GM12874 (cell line): ENCODE results near the gene SHISAL1.

ENCODE experiments used
- CTCF ChIP-seq: IDR thresholded peaks from 2 replicates; pipeline ENCODE4 v1.5.1; 2011; ENCODE audit warnings: low read depth, mild to moderate bottlenecking, control low read depth, low read length, moderate library complexity; ENCODE audit not compliant: insufficient read depth

Gene SHISAL1

GRCh38 chr22:44224166-44224565 is 88.6 kb downstream of the SHISAL1 start:
- no peak for TF ChIP-seq CTCF

- no peak for TF ChIP-seq CTCF
These were observed 90.9 kb downstream of the SHISAL1 start for GRCh38 chr22:44221710-44222475.

DNA sequence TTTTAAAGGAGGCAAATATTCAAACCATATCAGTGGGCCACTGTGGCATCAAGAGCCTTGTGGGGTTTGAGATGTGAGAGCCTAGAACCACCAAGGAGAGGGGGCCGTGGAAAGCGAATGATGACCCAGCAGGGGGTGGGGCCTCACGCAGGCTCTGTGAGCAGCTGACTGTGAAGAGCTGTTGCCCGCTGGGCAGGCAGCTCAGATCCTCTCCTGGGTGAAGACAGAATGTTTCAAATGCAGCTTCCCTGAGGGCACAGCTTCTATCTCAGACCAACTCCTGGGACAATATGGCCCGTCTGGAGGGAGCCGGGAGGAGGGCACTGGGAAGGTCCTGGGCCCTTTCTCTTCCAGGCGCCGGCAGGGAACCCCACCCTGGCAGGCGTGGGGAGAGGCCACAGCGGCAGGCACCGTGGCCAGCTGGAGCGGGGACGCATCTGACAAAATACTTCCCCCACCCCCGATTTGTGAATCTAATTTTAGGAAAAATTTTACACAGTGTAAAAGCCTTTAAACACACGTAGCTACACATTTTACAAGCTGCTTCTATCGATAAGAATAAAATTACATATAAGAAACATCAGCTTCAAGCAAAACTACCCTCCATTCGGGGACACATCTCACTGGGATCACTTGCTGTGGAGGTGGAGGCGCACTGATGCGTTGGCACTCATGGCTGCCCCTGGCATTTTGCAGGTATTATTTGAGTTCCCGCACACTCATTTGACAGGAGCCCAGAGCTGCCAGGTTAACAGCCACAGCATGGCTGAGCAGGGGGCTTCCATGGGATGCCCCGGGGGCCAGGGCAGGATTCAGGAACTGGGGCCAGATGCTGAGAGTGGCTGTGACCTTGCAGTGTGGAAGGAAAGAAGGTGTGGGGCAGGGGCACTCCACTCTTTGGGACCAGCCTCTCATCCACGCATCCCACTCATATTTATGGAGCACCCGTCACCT is 91.7 kb downstream of the SHISAL1 start:
- no peak for TF ChIP-seq CTCF

- TF ChIP-seq CTCF: no peak
These were observed 93.5 kb downstream of the SHISAL1 start for GRCh38 chr22:44219101-44219870.

GRCh38 chr22:44218071-44218470 is 94.7 kb downstream of the SHISAL1 start:
- TF ChIP-seq CTCF: no peak

DNA sequence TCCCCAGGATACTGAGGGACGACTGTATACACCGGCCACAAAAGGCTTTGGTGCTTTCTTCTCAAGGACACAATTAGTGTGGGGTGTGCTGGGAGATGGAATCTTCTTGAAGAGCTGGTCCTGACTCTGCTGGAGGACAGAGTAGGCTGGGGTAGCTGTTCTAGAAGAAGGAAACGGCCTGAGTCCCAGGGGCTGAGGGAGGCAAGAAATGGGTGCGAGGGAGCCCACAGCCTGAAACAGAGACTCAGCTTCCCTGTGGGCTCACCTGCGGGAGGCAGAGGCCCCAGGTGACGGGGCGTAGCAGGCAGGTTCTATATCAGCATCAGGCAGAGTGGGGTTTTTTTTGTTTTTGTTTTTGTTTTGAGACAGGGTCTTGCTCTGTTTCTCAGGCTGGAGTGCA is 95.4 kb downstream of the SHISAL1 start:
- no peak for TF ChIP-seq CTCF

DNA sequence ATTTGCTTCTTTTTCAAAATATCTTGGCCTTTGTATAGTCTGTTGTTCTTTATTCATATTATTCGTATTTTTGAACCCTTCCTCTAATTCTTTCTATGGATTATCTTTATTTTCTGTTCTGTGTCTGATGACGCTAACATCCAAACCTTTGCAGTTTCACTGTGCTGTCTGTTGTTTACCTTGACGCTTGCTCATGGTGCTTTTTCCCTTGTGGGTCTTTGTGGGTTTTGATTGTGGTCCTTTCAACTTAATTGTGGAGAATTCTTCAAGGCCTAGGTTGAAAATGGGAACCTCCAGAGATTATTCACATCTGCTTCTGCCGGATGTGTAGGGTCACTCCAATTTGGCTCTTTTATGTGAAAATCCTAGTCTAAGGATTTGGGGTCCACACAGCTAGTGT is 97.5 kb downstream of the SHISAL1 start:
- TF ChIP-seq CTCF: no peak
